Smooth muscle cell of the brain vasculature (primary cell): ENCODE measurements around the gene SEC14L3.
"Not testable (repeated sequence)": the region's sequence is repeated elsewhere in the genome, so short reads cannot be mapped to it uniquely, and the experiment has no call there.

ENCODE experiments used
- DNase-seq: peaks from one replicate; pipeline ENCODE4 v3.0.0-alpha.2; 2012; ENCODE audit warnings: low read depth, low spot score

The SEC14L3 gene

GRCh38 chr22:30486118-30486517, 14.3 kb upstream of the SEC14L3 start:
- DNase-seq: no peak

DNA sequence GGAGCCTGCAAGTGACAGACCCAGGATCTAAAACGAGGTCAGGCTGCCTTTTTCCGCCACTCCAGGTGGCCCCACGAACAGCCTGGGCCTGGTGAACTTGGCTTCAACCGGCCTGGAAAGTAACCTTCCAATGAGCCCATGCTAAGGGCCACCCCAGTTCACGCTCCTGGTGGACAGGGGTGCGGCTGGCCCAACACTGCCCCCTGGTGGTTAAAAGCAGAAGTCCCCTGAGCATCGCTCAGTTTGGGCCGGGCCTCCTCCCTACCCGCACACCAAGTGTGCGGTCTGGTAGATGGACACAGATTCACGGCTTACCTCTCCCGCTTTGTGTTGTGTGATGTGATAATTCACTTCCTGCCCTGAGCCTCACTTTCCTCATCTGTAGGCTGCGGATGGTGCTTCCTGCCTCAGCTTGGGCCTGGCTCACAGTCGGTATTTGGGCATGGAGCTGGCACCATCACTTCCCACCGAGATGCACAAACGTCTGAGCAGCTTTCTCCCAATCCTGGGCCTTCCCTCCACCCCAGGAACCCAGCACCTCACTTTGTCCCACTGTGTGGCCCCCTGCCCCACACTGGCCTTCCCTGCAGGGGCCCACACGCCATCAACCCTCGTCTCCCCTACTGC, 13.7 kb upstream of the SEC14L3 start:
- peak; percentile 3 for DNase-seq

DNA sequence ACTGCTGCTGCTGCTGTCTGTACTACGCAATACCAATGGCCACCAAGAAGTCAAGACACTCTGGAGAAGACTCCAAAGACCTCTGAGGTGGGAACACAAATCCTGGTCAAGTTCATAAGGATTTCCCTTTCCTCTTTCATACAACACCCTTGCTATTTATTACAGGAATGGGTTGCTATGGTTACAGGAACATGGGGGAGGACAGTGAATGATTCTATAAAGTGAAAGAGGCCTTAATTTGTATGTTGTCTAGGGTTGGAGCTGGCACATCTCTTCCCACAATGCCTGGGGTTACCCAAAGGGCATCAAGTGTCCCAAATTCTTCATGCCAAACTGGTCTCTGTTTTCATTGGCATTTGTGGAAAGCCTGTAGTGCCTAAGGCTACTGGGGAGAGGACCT, 11.4 kb upstream of the SEC14L3 start:
- DNase-seq: no peak

DNA sequence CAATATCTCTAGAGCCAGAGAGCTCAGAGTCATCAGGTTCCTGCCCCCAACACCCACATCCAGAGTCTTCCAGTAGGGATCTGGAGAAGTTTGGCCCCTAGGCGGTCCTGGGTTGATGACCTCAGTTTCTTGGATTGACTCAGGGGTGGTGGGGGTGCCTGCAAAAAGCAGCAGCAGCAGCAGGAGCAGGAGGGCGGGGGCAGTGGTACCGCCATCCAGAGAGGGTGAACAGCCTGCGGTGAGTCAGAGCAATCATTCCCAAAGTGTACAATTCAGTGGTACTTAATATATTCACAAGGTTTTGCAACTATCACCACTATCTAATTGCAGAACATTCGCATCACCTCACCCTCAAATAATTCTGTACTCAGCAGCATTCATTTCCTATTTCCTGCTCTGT, 9.9 kb upstream of the SEC14L3 start:
- no peak for DNase-seq

GRCh38 chr22:30479981-30480380, 8.2 kb upstream of the SEC14L3 start:
- no peak for DNase-seq

DNA sequence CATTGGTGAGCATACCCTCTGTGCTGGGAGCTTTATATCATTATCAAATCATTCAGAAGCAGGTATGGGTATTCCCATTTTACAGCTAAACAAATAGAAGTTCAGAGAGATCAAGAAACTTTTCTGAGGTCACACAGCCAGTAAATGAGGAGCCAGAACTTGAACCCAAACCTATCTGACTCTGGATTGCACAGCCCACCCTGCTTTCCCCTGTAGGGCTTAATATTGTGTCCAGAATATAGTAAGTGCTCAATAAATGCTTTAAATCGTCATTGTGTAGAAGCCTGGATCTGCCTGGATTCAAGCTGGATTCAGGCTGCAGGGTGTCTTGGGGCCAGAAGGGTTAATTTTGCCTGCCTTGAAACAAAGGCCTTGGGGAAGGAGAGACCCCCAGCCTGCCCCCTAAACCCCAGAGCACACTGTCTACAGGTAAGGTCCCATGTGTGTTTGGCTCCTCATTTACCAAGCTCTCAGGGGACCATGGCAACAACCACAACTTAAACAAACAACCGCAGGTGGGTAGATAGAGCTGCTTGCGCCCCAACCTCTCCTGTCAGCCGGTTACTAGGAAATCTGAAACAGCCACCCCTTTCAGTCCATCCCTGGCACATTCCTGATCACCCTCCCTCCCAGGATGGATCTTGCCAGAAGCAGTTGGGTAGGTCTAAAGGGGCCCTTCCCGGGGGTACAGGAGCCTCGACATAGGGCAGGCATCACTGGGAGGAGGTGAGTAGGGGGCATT, 3.0 kb upstream of the SEC14L3 start:
- DNase-seq: no peak

- no peak for DNase-seq
Measured at GRCh38 chr22:30474121-30474520, 2.3 kb upstream of the SEC14L3 start.

DNA sequence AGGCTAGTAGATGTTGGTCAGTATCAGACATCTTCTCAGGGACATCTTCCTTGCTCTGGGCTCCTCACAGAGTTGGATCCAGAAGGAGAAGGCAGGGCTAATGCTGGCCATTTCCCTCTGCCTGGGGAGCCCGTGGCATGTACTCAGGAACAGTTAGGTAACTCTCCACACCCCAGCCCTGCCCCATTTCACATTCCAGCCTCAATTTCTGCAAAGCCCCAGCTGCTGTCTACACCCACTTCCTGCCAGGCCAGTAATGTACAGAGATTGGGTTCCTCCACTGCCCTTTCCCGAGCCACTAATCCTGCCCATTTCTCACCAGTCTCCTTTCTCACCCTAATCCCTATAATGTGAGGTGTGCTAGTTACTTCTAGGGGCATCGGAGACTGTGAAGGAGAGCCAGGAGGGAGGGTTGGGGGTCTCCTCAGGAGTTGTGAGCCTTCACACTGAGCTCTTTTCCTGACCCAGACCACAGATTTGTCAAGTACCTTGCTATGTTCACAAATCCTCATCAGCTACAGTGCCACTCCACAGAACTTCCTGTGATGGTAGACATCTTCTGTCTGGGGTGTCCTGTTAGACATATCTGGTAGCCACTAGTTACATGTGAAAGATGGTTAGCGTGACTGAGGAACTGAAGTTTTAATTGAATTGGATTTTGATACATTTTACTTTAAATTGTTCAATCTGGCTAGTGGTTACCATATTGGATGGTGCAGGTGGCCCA, 1.3 kb upstream of the SEC14L3 start:
- DNase-seq: no peak

DNA sequence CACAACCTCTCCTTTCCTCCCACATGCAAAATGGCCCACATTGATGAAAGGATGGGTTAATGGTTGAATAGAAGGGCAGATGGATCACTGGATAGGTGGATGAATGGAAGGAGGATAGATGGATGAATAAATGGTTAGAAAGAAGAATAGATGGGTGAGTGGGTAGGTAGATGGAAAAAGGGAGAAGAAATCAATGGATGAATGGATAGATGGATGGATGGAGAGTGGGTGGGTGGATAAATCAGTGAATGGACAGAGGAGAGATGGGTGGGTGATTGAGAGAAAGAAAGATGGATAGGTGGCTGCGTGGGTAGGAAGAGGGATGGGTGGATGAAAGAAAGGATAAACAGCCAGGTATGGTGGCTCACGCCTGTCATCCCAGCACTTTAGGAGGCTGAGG, 1.2 kb downstream of the SEC14L3 start:
- DNase-seq: no peak

GRCh38 chr22:30469165-30469564, 2.7 kb downstream of the SEC14L3 start:
- no peak for DNase-seq

GRCh38 chr22:30460555-30460954, 11.3 kb downstream of the SEC14L3 start:
- DNase-seq: not testable (repeated sequence)

GRCh38 chr22:30460147-30460546, 11.7 kb downstream of the SEC14L3 start:
- DNase-seq: no peak

DNA sequence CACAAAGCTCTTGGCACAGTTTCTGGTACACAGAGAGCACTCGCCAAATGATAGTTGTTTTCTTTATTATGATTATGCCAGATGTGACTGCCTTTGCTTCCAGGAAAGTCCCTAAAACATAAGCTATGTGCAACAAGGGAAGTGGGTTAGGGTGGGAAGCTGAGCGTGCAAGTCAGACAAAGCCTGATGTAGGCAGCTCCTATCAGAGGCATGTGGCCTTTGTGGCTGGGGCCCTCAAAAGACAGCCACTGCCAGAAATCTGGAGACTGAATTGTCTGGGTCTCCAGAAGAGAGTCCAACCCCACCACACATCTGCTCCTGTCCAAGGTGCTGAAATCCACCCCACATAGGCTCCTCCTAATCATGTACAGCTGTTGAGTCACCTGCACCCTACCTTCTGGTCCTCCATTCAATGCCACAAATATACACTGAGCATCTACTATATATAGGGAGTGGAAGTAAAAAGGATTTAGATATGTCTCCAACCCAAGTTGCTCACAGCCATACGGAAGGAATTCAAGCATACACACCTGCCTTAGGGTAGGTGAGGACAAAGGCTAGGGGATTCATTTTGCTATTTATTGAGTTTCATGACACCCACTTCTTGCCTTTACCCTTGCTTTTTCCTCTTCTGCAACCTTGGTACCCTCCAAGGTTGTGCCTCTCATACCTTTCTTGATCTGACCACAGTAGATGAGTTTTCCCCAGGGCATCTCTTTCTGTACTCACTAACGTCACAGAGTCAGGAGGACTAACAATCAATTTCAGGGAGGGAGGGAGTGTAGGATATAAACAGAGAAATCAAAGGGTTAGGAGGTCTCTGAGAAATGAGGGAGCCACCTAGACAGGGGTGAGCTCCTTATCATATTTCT, 12.4 kb downstream of the SEC14L3 start:
- no peak for DNase-seq

DNA sequence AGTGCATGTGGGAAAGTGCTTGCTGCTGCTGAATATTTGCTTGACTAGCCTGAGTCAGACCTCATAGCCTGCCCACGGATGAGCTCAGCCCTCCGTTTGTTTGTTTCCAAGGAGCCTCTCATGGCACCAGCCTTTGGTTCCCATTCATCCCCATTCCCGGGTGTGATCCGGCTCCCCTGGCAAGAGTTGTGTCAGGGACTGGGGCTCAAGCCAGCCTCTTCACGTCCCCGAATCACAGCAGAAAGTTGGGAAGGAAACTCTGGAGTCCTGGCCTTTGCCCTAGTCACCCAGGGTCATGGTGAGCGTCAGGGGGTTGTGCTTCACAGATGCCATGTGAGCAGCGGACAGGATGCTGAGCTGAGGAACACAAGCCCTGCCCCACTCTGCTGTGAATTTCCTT, 13.8 kb downstream of the SEC14L3 start:
- DNase-seq: no peak

- no peak for DNase-seq
Measured at GRCh38 chr22:30455075-30455840, 16.6 kb downstream of the SEC14L3 start.

GRCh38 chr22:30453731-30454510, 17.9 kb downstream of the SEC14L3 start:
- DNase-seq: no peak

GRCh38 chr22:30452861-30453260, 19.0 kb downstream of the SEC14L3 start:
- no peak for DNase-seq

GRCh38 chr22:30451488-30451887, 20.3 kb downstream of the SEC14L3 start:
- not testable (repeated sequence) for DNase-seq

GRCh38 chr22:30447656-30448055, 24.2 kb downstream of the SEC14L3 start:
- DNase-seq: no peak

GRCh38 chr22:30445438-30446145, 26.2 kb downstream of the SEC14L3 start:
- no peak for DNase-seq
